HG02642 (cell line): Measurements from ENCODE around the gene ATP6V1F.

Source experiments
- ATAC-seq: cut with Tn5 transposase; IDR thresholded peaks from one replicate; pipeline ENCODE4 v1.9.1; 2021; ENCODE audit warnings: mild to moderate bottlenecking; ENCODE audit not compliant: unreplicated experiment, poor library complexity

The ATP6V1F gene

GRCh38 chr7:128835231-128835751 lies 27.4 kb upstream of the ATP6V1F start:
- no peak for ATAC-seq

GRCh38 chr7:128835790-128836641 lies 26.6 kb upstream of the ATP6V1F start:
- no peak for ATAC-seq

- no peak for ATAC-seq
These were observed 25.8 kb upstream of the ATP6V1F start for GRCh38 chr7:128836729-128837348.

- ATAC-seq, result no peak
These were observed 25.1 kb upstream of the ATP6V1F start for GRCh38 chr7:128837521-128837921.

- no peak for ATAC-seq
These were observed 24.4 kb upstream of the ATP6V1F start for GRCh38 chr7:128838109-128838779.

GRCh38 chr7:128838981-128839731 lies 23.5 kb upstream of the ATP6V1F start:
- ATAC-seq, result no peak

- ATAC-seq, result no peak
These were observed 22.9 kb upstream of the ATP6V1F start for GRCh38 chr7:128839751-128840177.

GRCh38 chr7:128840326-128841170 lies 22.1 kb upstream of the ATP6V1F start:
- no peak for ATAC-seq

GRCh38 chr7:128841171-128841690 lies 21.4 kb upstream of the ATP6V1F start:
- no peak for ATAC-seq

GRCh38 chr7:128841921-128842673 lies 20.6 kb upstream of the ATP6V1F start:
- ATAC-seq, result no peak

GRCh38 chr7:128842674-128843641 lies 19.7 kb upstream of the ATP6V1F start:
- no peak for ATAC-seq

- no peak for ATAC-seq
These were observed 18.6 kb upstream of the ATP6V1F start for GRCh38 chr7:128843938-128844621.

GRCh38 chr7:128844777-128845311 lies 17.8 kb upstream of the ATP6V1F start:
- ATAC-seq, result no peak

GRCh38 chr7:128845475-128845874 lies 17.2 kb upstream of the ATP6V1F start:
- ATAC-seq, result no peak

GRCh38 chr7:128845987-128846386 lies 16.7 kb upstream of the ATP6V1F start:
- ATAC-seq, result no peak

GRCh38 chr7:128846781-128847444 lies 15.7 kb upstream of the ATP6V1F start:
- ATAC-seq, result no peak
